Prostate gland (tissue), 2 donors: ENCODE results near the gene DDRGK1. TPM values are rescaled to one million over a fixed set of nuclear protein-coding genes. Genes with fewer than 3 reads are reported as not detected.

Experiments used
- DNase-seq: peaks from one replicate; pipeline ENCODE4 v3.0.0-alpha.2; 2019; ENCODE audit warnings: low spot score
- H3K27ac ChIP-seq, 2 donors: fragments of 200-600 bp; sonication (generic); 2 replicates each; pipeline ENCODE4 v1.5.1; 2017 to 2019
- H3K27me3 ChIP-seq: fragments of 200-600 bp; sonication (generic); replicated peaks from 2 replicates; pipeline ENCODE4 v1.5.1; 2019; ENCODE audit not compliant: insufficient read depth
- H3K36me3 ChIP-seq, 2 donors: fragments of 200-600 bp; sonication (generic); 1 replicate in 1 of 2; 2 replicates in 1 of 2; pipeline versions ENCODE4 v1.5.1 to v1.8.1; 2017 to 2019
- H3K4me1 ChIP-seq: fragments of 200-600 bp; sonication (generic); replicated peaks from 2 replicates; pipeline ENCODE4 v1.5.1; 2019
- H3K4me3 ChIP-seq, 2 donors: fragments of 200-600 bp; sonication (generic); 2 replicates each; pipeline ENCODE4 v1.5.1; 2017 to 2019
- H3K9me3 ChIP-seq: fragments of 200-600 bp; sonication (generic); 2 replicates; pipeline ENCODE4 v1.5.1; 2017
- CTCF ChIP-seq, 4 experiments: fragments of 200-600 bp in 2 of 4; fragments of 450-650 bp in 2 of 4; sonication (generic) in 2 of 4; IDR thresholded peaks; 1 replicate in 3 of 4; 2 replicates in 1 of 4; pipeline ENCODE4 v1.5.1; 2016 to 2019; ENCODE audit warnings: antibody characterized with exemption in 4 of 4, mild to moderate bottlenecking in 2 of 4, moderate library complexity in 2 of 4
- POLR2A ChIP-seq: fragments of 450-650 bp; IDR thresholded peaks from one replicate; pipeline ENCODE4 v1.6.1; 2016; ENCODE audit warnings: antibody characterized with exemption, mild to moderate bottlenecking
- POLR2AphosphoS5 ChIP-seq: sonication (generic); formaldehyde crosslinking; IDR thresholded peaks from one replicate; pipeline ENCODE4 v1.6.1; 2017; ENCODE audit warnings: antibody characterized with exemption
- WGBS: methylation state at CpG from one replicate; pipeline ENCODE4 v1.1.5; 2018; 5-methylcytosine and 5-hydroxymethylcytosine counted together
- intact Hi-C: fragments of 100-400 bp; cut with DNase I; formaldehyde crosslinking; loops from one replicate; pipeline ENCODE4 v1.14.2; 2022
- total RNA-seq, 2 donors: library from RNA; depleted of rRNA; stranded (reverse); fragments of >200 nt; gene quantifications; one replicate each; pipeline ENCODE4 v1.1.0, GENCODE V29; 2016

DDRGK1 gene
- total RNA-seq, 2 donors from 2014 or later: 87.5 to 126 TPM

- TF ChIP-seq POLR2AphosphoS5 (no peak), POLR2A (no peak), CTCF (IDR thresholded peaks at IDR 0.05) (no peak)
- H3K9me3 ChIP-seq: no peaks in the 10 kb centered on the region
- 23% methylated on average over 53 of the region's 53 CpGs for WGBS
- DNase-seq: no peak
- no peak overlapping the region for H3K27ac ChIP-seq
- H3K27me3 ChIP-seq: no peaks in the 10 kb centered on the region
- H3K4me1 ChIP-seq: no peaks in the 10 kb centered on the region
- intact Hi-C loops: no loop called here
- H3K4me3 ChIP-seq: no peak overlapping the region
- H3K36me3 ChIP-seq: no peaks in the 10 kb centered on the region
Observed at GRCh38 chr20:3248167-3248992, 43.9 kb upstream of the DDRGK1 start.

- Histone ChIP-seq H3K4me3 (no peak overlapping the region), H3K36me3 (no peaks in the 10 kb centered on the region), H3K27me3 (no peaks in the 10 kb centered on the region), H3K9me3 (no peaks in the 10 kb centered on the region), H3K4me1 (no peaks in the 10 kb centered on the region), H3K27ac (no peak overlapping the region)
- TF ChIP-seq POLR2A: no peak
- no peak for TF ChIP-seq CTCF (IDR thresholded peaks at IDR 0.05)
- TF ChIP-seq POLR2AphosphoS5: no peak
- WGBS: 68% methylated on average over 4 of the region's 4 CpGs
- no peak for DNase-seq
- intact Hi-C loops: no loop called here
Observed at GRCh38 chr20:3247638-3248037, 43.2 kb upstream of the DDRGK1 start.

GRCh38 chr20:3246682-3247081 is 42.2 kb upstream of the DDRGK1 start:
- H3K4me1 ChIP-seq: no peaks in the 10 kb centered on the region
- H3K4me3 ChIP-seq: no peak overlapping the region
- 89% methylated on average over 1 of the region's 1 CpG for whole genome bisulfite sequencing
- H3K36me3 ChIP-seq: no peaks in the 10 kb centered on the region
- no peaks in the 10 kb centered on the region for H3K27me3 ChIP-seq
- intact Hi-C loops: no loop called here
- no peak for DNase-seq
- no peaks in the 10 kb centered on the region for H3K9me3 ChIP-seq
- H3K27ac ChIP-seq: no peak overlapping the region
- TF ChIP-seq POLR2AphosphoS5 (no peak), POLR2A (no peak), CTCF (IDR thresholded peaks at IDR 0.05) (no peak)

GRCh38 chr20:3245711-3246110 is 41.2 kb upstream of the DDRGK1 start:
- Histone ChIP-seq H3K27ac (no peak overlapping the region), H3K36me3 (no peaks in the 10 kb centered on the region), H3K4me1 (no peaks in the 10 kb centered on the region), H3K9me3 (no peaks in the 10 kb centered on the region), H3K27me3 (no peaks in the 10 kb centered on the region), H3K4me3 (no peak overlapping the region)
- WGBS: 52% methylated on average over 4 of the region's 4 CpGs
- no peak for TF ChIP-seq CTCF (IDR thresholded peaks at IDR 0.05)
- TF ChIP-seq POLR2AphosphoS5: no peak
- TF ChIP-seq POLR2A: no peak
- intact Hi-C loops: no loop called here
- no peak for DNase-seq

GRCh38 chr20:3245156-3245555 is 40.7 kb upstream of the DDRGK1 start:
- Histone ChIP-seq H3K27me3 (no peaks in the 10 kb centered on the region), H3K9me3 (no peaks in the 10 kb centered on the region), H3K36me3 (no peaks in the 10 kb centered on the region), H3K27ac (no peak overlapping the region), H3K4me3 (no peak overlapping the region), H3K4me1 (no peaks in the 10 kb centered on the region)
- no peak for TF ChIP-seq CTCF (IDR thresholded peaks at IDR 0.05)
- TF ChIP-seq POLR2AphosphoS5: no peak
- TF ChIP-seq POLR2A: no peak
- no peak for DNase-seq
- intact Hi-C loops: no loop called here
- 30% methylated on average over 2 of the region's 2 CpGs for WGBS
